GM13977 (cell line): ENCODE data around the gene CBX2.
"Not testable (repeated sequence)": the region's sequence is repeated elsewhere in the genome, so short reads cannot be mapped to it uniquely, and the experiment has no call there.

Experiments used
- DNase-seq: peaks from one replicate; pipeline ENCODE4 v3.0.0; 2012; ENCODE audit warnings: low spot score
- CTCF ChIP-seq: IDR thresholded peaks from 2 replicates; pipeline ENCODE4 v1.5.1; 2012; ENCODE audit warnings: mild to moderate bottlenecking, control low read depth; ENCODE audit not compliant: insufficient read depth; ENCODE audit errors: extremely low read depth, missing control alignments
- in situ Hi-C: fragments of 300-500 bp; cut with MboI; formaldehyde crosslinking; loops from one replicate; pipeline ENCODE4 v1.12.0; 2022; ENCODE audit warnings: low sequenced_read_pairs, low pct_unique_long_range_greater_than_20kb, mixed read lengths, inconsistent platforms; ENCODE audit not compliant: unreplicated experiment

Gene CBX2

DNA sequence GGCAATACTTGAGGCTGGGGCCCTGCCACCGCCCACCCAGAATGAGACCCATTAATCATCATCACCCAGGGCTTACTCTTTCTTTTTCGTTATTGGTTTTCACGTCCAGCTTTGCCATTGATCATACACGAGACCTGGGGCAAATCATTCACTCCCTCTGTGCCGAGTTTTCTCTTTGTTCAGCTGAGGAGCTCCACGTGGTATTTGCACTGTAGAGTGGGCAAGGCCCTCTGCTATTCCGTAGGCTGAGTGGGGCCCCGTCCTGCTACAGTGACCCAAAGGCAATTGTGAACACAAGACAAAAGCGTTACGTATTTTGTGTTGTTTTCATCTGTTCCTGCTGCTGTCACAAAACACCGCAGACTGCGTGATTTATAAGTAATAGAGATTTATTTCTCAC, 23.6 kb upstream of the CBX2 start:
- in situ Hi-C loops = no loop called here
- no peak for TF ChIP-seq CTCF
- DNase-seq = no peak

GRCh38 chr17:79754903-79755302, 23.0 kb upstream of the CBX2 start:
- in situ Hi-C loops, DNase-seq: not testable (repeated sequence)

DNA sequence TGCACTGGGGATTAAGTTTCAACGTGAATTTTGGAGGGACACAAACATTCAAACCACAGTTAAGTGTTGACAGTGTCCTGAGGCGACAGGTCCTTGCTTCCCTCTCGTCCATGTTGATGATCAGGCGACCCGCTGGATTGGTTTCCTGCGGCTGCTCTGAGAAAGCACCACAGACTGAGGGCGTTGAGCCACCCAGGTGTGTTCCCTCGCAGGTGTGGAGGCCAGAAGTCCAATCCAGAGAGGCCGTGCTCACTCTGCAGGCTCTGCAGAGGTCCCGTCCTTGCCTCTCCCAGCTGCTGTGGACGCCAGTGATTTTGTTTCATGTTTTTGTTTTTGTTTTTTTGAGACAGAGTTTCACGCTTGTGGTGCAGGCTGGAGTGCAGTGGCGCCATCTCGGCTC, 22.4 kb upstream of the CBX2 start:
- no peak for TF ChIP-seq CTCF
- in situ Hi-C loops = no loop called here
- no peak for DNase-seq

DNA sequence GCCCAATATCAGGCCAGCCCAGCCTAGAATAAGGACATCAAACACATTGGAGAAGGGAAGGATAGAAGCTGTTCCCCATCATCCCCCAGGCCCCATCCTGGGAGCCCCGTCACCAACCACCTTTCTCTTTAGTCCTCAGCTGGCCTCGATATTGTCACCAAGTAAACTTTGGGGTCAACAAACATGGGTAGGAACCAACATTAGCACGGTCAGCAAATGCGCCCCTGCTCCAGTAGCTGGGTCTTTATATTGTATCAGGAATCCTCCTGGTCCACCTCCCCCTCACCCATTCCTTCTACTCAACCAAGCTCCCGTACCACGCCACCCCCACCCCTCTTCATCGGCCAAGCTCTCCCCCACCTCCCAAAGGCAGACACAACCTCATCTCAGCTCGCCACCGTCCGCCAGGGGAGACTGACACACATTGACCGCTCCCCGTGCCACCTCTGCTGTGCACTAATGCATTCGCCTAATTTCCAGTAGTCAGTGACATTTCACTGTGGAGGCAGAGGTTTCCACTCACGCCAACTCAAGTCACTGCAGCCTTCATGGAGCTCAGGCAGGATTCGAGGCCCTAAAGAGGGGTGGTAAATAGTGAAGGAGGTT, 20.7 kb upstream of the CBX2 start:
- no peak for TF ChIP-seq CTCF
- DNase-seq = no peak
- in situ Hi-C loops = no loop called here

- no peak for TF ChIP-seq CTCF
- in situ Hi-C loops = no loop called here
- no peak for DNase-seq
Observed at GRCh38 chr17:79758271-79758670, 19.7 kb upstream of the CBX2 start.

DNA sequence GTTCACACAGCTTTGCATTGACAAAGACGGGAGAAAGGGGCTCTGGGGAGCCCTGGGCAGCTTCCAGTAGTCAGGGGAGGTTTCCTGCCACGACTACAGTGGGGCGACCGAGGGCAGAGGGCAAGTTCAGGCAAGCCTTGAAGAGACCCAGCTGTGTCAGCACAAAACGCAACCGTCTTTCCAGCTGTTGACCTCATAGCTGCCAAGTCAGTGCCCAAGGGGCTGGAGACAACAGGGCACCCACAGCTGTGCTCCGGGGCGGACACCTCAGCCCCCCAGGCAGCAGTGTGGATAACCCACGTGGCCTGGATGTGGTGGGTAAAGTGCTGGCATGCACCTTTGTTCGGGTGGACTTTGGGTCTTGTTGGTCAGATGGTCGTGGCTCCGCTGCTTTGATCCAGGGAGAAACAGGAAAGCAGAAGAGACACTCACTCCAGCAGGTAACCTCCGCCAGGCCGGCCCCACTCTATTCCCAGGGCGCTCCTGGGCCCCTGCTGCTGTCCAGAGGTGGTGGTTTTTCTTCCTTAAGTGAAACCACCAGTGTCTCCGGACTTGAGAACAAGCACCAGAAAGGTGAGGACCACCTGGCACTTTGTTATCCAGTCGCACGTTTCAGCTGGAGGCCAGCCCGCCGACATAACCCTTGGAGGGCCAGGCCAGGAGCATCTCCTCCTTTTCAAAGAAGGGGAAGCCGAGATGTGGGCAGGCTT, 17.6 kb upstream of the CBX2 start:
- DNase-seq = no peak
- in situ Hi-C loops = no loop called here
- no peak for TF ChIP-seq CTCF

- no peak for DNase-seq
- in situ Hi-C loops = no loop called here
- no peak for TF ChIP-seq CTCF
Observed at GRCh38 chr17:79761894-79762589, 15.9 kb upstream of the CBX2 start.
